Glutamatergic neuron (in vitro differentiated cells): Measurements from ENCODE around the gene GUCA2B. TPM values are rescaled to one million over a fixed set of nuclear protein-coding genes. Genes with fewer than 3 reads are reported as not detected.

ENCODE experiments used
- DNase-seq: peaks from one replicate; pipeline ENCODE4 v3.0.0; 2022
- H3K27ac Mint-ChIP-seq: one replicate; pipeline ENCODE4 v1.8.0; 2020; ENCODE audit warnings: mild to moderate bottlenecking, mixed read lengths, inconsistent platforms; ENCODE audit not compliant: unreplicated experiment
- H3K27me3 Mint-ChIP-seq: one replicate; pipeline ENCODE4 v1.8.0; 2020; ENCODE audit warnings: mild to moderate bottlenecking, moderate library complexity, mixed read lengths, inconsistent platforms; ENCODE audit not compliant: unreplicated experiment
- H3K36me3 Mint-ChIP-seq: one replicate; pipeline ENCODE4 v1.8.0; 2020; ENCODE audit warnings: mild to moderate bottlenecking, mixed read lengths, inconsistent platforms; ENCODE audit not compliant: unreplicated experiment
- H3K4me1 Mint-ChIP-seq: one replicate; pipeline ENCODE4 v1.8.0; 2020; ENCODE audit warnings: mild to moderate bottlenecking, low read depth, mixed read lengths, inconsistent platforms; ENCODE audit not compliant: unreplicated experiment
- H3K4me3 Mint-ChIP-seq: one replicate; pipeline ENCODE4 v1.8.0; 2020; ENCODE audit warnings: mild to moderate bottlenecking, mixed read lengths, inconsistent platforms; ENCODE audit not compliant: unreplicated experiment
- H3K9me3 Mint-ChIP-seq: one replicate; pipeline ENCODE4 v1.8.0; 2020; ENCODE audit warnings: mild to moderate bottlenecking, moderate library complexity, mixed read lengths, inconsistent platforms; ENCODE audit not compliant: unreplicated experiment
- total RNA-seq: library from RNA; stranded (reverse); fragmentation: NEBNext Ultra II Directional; extraction: Animal tissue kit (Norgen Biotek cat#: 25700); gene quantifications from one replicate; pipeline ENCODE4 v1.2.1, GENCODE V29; 2021; ENCODE audit not compliant: unreplicated experiment
- TF ChIP-seq, protein P1 (sequence below): fragments of 200-600 bp; sonication (generic); IDR thresholded peaks from one replicate; pipeline ENCODE4 v1.5.0; 2021; ENCODE audit not compliant: partially characterized antibody, unreplicated experiment

Gene GUCA2B
- total RNA-seq, 1 donor from 2014 or later, result not detected

DNA sequence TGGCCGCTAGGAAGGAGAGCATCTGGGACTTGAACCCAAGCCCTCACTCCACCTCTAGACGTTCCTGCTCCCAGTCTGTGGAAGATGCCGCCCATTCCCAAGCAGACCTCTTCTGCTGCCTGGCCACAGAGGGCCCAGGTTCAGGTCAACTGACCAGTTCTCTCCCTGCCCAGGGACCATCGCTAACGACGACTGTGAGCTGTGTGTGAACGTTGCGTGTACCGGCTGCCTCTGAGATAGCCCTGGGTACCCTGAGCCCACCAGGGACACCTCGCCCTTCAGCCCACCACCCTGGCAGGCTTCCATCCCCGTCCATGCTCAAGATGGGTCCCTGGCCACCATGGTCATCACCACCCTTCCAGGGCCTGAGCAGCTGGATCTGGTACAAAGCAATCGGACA is 2.2 kb downstream of the GUCA2B start:
- Mint-ChIP-seq H3K27me3 (no peaks in the 10 kb centered on the region), H3K4me1 (no peaks in the 10 kb centered on the region), H3K27ac (no peak overlapping the region), H3K4me3 (no peak overlapping the region), H3K36me3 (no peaks in the 10 kb centered on the region), H3K9me3 (peaks cover 3% of the 10 kb centered on the region)
- no peak for DNase-seq
- TF ChIP-seq, protein P1, sequence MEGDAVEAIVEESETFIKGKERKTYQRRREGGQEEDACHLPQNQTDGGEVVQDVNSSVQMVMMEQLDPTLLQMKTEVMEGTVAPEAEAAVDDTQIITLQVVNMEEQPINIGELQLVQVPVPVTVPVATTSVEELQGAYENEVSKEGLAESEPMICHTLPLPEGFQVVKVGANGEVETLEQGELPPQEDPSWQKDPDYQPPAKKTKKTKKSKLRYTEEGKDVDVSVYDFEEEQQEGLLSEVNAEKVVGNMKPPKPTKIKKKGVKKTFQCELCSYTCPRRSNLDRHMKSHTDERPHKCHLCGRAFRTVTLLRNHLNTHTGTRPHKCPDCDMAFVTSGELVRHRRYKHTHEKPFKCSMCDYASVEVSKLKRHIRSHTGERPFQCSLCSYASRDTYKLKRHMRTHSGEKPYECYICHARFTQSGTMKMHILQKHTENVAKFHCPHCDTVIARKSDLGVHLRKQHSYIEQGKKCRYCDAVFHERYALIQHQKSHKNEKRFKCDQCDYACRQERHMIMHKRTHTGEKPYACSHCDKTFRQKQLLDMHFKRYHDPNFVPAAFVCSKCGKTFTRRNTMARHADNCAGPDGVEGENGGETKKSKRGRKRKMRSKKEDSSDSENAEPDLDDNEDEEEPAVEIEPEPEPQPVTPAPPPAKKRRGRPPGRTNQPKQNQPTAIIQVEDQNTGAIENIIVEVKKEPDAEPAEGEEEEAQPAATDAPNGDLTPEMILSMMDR, result no peak

DNA sequence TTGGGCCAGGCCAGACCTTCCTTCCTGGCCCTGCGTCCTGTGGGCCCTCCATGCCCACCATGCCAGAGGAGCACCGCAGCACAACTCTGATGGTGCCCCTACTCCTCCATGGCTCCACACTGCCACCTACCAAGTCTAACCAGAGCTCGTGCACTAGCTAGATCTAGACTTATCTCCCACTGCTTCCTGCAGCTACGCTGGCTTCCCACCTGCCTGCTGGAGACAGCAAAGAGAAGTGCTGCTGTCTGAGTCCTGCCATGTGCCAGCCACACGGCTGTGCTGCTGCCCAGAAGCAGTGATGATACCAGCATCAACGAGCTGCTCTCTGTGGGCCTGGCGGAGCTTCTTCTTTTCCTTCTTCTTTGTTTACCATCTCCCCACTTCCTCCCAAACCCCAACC is 4.5 kb downstream of the GUCA2B start:
- no peak for DNase-seq
- TF ChIP-seq, protein P1, result no peak
- Mint-ChIP-seq H3K27me3 (peaks cover 6% of the 10 kb centered on the region), H3K36me3 (peaks cover 13% of the 10 kb centered on the region), H3K27ac (no peak overlapping the region), H3K4me3 (no peak overlapping the region), H3K4me1 (no peaks in the 10 kb centered on the region), H3K9me3 (peaks cover 10% of the 10 kb centered on the region)

DNA sequence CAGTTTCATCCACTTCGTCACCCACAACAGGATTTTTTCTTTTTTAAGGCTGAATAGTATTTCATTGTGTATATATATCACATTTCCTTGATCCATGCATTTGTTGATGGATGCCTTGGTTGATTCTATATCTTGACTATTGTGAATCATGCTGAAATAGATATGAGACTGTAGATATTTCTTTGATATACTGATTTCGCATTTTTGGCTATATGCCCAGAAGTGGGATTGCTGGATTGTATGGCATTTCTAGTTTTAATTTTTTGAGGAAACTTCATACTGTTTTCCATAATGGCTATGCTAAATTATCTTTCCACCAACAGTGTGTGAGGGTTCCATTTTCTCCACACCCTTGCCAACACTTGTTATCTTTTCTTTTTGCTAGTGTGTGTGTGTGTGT is 5.0 kb downstream of the GUCA2B start:
- Mint-ChIP-seq H3K27me3 (peaks cover 6% of the 10 kb centered on the region), H3K4me1 (no peaks in the 10 kb centered on the region), H3K9me3 (peaks cover 14% of the 10 kb centered on the region), H3K27ac (no peak overlapping the region), H3K36me3 (peaks cover 13% of the 10 kb centered on the region), H3K4me3 (no peak overlapping the region)
- DNase-seq, result no peak
- TF ChIP-seq, protein P1, result no peak

DNA sequence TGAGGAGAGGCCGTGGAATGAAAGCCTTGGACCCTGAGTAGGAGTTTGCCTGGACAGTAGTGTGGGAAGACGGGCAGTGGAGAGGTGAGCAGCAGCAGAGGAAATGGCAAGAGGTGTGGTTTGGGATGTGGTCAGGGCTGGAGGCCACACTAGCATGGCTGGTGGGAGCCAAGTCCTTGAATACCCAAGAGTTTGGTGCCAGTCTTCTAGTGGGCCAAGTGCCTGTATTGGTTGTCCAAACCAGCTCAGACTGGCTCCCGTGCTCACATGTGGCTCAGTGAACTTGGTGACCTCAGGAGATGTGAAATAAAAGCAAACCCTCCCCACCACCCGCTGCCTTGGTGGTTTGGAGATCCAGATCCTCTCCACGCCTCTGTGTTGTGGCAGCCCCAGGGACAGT is 9.0 kb downstream of the GUCA2B start:
- peaks cover 4% of the 10 kb centered on the region for H3K4me1 Mint-ChIP-seq
- H3K9me3 Mint-ChIP-seq, result peaks cover 19% of the 10 kb centered on the region
- peaks cover 9% of the 10 kb centered on the region for H3K27me3 Mint-ChIP-seq
- DNase-seq, result no peak
- peaks cover 13% of the 10 kb centered on the region for H3K36me3 Mint-ChIP-seq
- H3K27ac Mint-ChIP-seq, result no peak overlapping the region
- TF ChIP-seq, protein P1, result no peak
- no peak overlapping the region for H3K4me3 Mint-ChIP-seq

DNA sequence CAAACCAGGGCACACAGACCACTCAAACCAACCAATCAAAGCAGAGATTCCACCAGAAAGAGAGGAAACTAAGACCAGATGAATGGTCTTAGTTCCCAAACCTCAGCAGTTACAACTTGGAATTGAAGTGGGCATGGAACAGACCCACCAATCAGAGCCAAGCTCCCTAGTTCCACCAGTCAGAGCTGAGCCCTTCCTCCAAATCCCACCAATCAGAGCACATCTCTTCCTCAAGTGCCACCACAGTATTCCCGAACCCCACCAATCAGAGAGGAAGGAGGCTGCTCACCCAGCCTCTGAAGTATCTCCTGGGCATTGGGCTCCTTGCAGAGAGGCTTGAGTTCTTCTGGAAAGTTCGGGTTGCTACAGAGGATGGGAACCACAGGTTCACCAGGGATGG is 9.9 kb downstream of the GUCA2B start:
- Mint-ChIP-seq H3K36me3 (peaks cover 13% of the 10 kb centered on the region), H3K9me3 (peaks cover 16% of the 10 kb centered on the region), H3K27ac (no peak overlapping the region), H3K27me3 (peaks cover 9% of the 10 kb centered on the region), H3K4me1 (peaks cover 4% of the 10 kb centered on the region), H3K4me3 (no peak overlapping the region)
- TF ChIP-seq, protein P1, result no peak
- no peak for DNase-seq
